A673 (cell line): ENCODE results near the gene BST1.

ENCODE experiments used
- EZH2 ChIP-seq: fragments of 200-600 bp; sonication (generic); IDR thresholded peaks from 2 replicates; pipeline ENCODE4 v1.6.1; 2017; ENCODE audit warnings: borderline replicate concordance, low read depth, mild to moderate bottlenecking, mixed read lengths, antibody characterized with exemption, low read length; ENCODE audit not compliant: poor library complexity, severe bottlenecking
- TF ChIP-seq, protein P1 (sequence below): fragments of 300-800, 200-600 bp; sonication (generic); conservative IDR thresholded peaks from 2 replicates; pipeline ENCODE4 v1.5.1; 2017; ENCODE audit warnings: low read depth, mild to moderate bottlenecking, antibody characterized with exemption, low read length, moderate library complexity, mixed read lengths

DNA sequence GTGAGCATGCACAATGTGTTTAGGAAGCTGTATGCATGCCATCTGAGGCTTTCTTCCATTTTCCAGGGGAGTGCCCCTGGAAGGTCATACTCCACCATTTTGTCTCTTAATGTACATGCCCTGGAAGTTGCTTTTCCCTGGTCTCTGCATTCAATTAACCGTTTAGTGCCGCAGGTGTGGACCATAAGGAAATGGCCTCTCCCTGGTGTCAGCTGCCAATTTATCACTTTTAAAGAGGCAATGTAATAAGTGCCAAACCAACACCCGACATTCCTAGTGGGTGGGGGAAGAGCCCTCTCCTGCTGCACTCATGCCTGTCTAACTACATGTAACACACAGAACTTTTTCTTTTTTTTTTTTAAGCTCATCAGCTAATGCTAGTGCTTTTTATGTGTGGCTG lies 7.1 kb upstream of the BST1 start:
- TF ChIP-seq, protein P1, sequence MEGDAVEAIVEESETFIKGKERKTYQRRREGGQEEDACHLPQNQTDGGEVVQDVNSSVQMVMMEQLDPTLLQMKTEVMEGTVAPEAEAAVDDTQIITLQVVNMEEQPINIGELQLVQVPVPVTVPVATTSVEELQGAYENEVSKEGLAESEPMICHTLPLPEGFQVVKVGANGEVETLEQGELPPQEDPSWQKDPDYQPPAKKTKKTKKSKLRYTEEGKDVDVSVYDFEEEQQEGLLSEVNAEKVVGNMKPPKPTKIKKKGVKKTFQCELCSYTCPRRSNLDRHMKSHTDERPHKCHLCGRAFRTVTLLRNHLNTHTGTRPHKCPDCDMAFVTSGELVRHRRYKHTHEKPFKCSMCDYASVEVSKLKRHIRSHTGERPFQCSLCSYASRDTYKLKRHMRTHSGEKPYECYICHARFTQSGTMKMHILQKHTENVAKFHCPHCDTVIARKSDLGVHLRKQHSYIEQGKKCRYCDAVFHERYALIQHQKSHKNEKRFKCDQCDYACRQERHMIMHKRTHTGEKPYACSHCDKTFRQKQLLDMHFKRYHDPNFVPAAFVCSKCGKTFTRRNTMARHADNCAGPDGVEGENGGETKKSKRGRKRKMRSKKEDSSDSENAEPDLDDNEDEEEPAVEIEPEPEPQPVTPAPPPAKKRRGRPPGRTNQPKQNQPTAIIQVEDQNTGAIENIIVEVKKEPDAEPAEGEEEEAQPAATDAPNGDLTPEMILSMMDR, result no peak
- no peak for TF ChIP-seq EZH2
